HG03521 (cell line): ENCODE data around the gene KLF5.
"Not testable (repeated sequence)": the region's sequence is repeated elsewhere in the genome, so short reads cannot be mapped to it uniquely, and the experiment has no call there.

Experiments used
- ATAC-seq: cut with Tn5 transposase; IDR thresholded peaks from one replicate; pipeline ENCODE4 v1.9.1; 2021; ENCODE audit warnings: mild to moderate bottlenecking, moderate library complexity; ENCODE audit not compliant: unreplicated experiment

KLF5 gene

DNA sequence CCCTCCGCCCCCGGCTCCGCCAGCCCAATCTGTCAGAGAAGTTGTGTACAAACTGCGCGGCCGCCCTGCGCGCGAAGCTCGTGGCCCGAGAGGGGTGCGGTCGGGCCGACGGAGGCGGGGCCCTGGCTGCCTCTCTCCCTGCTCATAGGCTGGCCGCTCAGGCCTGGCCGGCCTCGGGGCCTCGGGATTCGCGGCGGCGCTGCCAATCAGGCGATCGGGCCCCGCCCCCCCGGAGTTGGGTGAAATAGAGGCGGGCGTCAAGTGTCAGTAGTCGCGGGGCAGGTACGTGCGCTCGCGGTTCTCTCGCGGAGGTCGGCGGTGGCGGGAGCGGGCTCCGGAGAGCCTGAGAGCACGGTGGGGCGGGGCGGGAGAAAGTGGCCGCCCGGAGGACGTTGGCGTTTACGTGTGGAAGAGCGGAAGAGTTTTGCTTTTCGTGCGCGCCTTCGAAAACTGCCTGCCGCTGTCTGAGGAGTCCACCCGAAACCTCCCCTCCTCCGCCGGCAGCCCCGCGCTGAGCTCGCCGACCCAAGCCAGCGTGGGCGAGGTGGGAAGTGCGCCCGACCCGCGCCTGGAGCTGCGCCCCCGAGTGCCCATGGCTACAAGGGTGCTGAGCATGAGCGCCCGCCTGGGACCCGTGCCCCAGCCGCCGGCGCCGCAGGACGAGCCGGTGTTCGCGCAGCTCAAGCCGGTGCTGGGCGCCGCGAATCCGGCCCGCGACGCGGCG is at the start of gene KLF5:
TSS of gene KLF5 (plus strand) at position 270 of the 724 bp plus-strand sequence. CDS start at position 593, 323 bp downstream.
- peak; percentile 98 for ATAC-seq

DNA sequence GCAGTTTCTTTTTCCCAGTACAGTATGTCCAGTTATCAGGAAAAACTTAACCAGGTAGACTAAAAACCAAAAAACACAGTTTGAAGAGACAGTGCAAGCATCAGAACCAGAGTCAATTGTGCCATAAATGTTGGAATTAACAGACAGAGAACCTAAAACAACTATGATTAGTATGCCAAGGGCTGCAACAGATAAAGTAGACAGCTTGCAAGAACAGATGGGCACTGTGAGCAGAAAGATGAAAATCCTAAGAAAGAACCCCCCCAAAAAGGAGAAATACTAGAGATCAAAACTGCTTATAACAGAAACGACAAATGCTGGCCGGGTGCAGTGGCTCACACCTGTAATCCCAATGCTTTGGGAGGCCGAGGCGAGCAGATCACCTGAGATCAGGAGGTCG is 47.1 kb upstream of the KLF5 start:
- no peak for ATAC-seq

DNA sequence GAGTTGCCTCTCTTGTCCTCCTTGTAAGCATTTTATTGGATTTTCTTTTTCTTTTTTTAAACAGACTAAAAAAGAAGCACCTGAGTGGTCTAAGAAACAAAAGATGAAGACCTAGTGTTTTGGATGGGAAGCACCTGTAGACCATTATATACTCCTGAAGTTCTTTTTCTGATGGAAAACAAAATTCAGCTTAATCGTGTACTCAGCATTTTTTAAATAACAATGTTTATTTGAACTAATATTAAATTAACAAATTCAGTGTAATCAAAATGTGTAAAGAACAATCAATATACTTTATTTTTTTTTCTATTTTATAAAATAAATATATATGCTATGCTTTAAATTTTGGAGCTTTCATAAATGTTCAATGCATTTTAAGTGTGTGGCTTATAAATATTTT is 43.0 kb upstream of the KLF5 start:
- no peak for ATAC-seq

DNA sequence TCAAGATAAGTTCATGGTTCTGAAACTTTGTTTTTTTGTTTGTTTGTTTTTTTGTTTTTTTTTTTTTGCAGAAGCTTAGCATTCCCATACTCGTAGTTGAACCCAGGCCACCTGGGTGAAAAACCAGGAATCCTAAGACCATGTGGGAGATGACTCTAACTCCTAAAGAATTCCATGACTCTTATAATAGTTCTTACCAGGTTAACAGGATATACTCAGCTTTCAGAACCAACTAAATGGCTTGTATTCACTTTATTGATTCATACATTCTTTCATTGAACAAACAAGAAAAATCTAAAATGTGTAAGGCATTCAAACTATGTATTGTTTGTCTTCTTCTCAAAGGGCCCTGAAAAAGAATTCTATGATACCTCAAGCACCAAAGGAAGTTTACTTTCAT is 40.5 kb upstream of the KLF5 start:
- no peak for ATAC-seq

DNA sequence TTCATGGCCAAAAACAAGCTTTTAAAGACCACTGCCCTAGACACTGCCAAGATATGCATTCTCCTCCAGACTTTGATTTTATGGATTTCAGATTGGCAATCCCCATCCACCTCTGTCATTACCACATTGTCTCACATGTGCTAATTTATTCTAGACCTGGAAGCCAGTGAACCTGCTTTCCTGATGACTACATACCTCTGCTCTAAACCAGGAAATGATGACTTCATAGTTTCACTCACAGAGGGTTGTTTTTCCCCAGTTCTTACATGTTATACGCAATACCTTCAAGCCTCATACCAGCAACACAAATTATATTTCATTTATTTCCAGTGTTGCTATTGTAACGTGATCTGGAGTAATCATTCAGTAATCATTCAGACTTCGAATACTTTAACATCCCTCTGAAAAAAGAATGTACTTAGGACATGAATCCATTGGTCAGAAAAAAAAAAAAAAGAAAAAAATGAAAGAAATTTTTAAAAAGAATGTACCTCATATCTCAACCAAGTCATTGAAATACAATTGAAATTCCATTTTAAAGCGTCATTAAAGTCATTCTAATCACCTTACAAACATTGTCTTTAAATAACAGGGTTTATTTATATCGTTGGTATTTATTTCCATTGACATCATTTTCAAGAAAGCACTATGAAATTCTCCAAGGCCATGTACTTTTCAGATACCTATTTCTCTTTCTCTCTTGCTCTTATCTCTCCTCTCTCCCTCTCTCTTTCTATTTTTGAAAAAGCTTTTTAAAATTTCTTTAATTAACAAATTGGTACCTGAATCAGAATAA is 33.4 kb upstream of the KLF5 start:
- ATAC-seq = no peak

DNA sequence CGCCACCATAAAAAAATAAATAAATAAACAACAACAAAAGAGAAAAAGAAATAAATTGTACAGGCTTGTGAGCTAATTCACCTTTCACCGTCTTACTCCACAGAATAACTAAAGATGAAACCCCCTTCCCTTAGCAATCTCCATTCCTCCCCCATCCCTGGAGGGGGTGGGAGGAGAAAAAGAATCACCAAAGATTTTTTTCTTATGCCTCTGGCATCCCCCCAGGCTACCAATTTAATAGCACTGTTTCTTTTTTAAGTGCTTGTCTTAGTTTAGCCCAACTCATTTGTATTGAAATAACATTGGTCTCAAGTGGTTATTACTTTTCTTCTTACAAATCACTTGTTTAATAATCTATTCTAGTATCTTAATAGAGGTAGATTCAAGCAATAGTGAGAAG is 23.9 kb upstream of the KLF5 start:
- no peak for ATAC-seq

DNA sequence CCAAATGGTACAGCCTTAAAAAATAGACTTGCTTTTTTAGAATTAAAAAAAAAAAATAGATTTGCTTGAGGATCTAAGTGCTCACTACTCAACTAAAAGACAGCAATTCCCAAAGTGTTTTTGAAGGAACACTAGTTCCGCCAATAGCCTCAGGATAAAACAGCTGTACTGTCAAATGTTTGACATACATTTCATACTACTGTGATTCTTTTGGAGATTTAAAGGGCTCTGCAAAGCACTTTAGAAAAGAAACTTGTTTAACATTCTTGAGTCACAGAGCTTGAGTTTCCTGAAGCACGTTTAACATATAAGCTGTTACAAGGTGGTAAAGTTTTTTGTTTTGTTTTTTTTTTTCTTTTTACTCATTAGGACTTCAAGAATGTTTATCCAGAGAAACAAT is 23.1 kb upstream of the KLF5 start:
- ATAC-seq = no peak

DNA sequence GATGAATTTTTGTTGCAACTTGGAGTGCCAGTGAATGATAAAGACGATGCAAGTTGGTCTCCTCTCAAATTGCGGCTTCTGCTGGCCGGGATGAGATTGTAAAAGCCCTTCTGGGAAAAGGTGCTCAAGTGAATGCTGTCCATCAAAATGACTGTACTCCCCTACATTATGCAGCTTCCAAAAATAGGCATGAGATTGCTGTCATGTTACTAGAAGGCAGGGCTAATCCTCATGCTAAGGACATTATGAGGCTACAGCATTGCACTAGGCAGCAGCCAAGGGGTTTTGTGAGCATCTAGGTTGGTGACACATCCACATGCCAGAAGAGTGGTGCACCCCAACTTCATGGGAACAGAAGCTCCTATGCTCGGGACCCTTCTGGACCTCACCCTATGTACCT is 22.2 kb upstream of the KLF5 start:
- no peak for ATAC-seq

DNA sequence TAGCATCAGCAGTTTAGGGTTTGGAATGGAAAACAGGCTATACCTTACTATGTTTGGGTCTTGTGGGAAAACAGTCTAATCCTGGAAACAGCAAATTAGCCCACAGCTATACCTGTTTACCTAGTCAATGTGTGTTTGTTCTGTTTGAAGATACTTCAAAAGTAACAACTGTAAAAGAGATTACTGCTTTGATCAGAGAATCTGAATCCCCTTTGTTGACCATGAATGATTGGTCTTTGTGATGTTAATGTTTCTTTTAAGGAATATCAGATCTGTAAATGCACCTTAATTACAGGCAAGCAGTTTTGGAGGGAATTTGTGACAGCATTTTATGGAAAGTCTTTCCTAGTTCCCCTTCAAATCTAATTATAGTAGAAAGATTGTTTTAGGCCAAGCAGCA is 20.7 kb upstream of the KLF5 start:
- no peak for ATAC-seq

DNA sequence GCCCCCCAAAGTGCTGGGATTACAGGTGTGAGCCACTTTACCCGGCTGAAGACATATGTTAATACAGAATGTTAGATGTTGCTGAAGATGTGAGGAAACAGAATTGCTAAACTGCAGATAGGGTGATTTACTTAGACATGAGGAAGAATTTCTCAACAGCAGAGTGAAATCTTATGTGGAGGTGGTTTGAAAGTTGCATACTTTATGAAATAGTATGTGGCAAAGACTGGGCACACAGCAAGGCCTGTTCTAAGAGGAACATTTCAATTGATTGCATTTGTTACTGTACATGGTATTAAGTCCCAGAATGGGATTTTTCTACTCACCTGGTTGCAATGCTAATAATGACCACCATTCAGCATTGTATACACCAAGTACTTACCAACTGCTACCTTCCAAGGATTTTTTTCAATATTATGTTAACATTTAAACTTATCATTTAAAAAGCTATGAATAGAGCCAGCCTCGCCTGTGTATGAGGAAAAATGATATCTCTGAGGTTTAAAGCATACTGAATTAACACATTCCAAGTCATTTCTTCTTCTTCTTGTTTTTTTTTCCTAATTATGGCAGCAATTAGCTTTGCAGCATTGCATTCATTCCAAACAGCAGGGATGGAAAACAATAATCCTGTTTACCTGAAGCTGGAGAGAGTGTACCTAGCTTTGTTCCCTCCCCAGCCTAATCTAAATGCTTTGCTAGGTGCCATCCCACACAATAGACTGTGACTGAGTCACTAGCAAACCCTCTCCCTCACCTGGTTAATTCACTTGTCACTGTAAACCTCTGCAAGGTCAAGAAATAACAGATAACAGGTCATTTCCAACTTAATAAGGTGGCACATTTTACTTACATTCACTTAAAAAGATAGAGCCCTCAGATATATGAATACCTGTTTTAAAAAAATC is 19.4 kb upstream of the KLF5 start:
- no peak for ATAC-seq

DNA sequence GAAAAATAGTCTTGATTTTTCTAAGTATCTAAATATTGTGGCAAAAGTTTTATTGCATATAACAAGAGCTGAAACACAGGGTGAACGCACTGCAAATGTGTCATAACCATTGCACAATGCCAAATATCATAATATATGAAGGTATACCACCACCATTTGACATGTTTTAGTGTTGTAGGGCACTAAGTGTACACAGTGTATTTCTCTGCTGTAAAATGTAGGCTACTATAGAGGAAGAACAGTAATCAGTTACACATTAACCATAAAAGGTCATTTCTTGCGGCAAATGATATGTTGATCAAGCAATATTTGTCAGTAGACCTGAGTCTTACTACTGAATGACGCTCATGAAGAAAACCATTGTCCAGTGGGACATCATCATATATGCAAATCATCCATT is 18.3 kb upstream of the KLF5 start:
- no peak for ATAC-seq

DNA sequence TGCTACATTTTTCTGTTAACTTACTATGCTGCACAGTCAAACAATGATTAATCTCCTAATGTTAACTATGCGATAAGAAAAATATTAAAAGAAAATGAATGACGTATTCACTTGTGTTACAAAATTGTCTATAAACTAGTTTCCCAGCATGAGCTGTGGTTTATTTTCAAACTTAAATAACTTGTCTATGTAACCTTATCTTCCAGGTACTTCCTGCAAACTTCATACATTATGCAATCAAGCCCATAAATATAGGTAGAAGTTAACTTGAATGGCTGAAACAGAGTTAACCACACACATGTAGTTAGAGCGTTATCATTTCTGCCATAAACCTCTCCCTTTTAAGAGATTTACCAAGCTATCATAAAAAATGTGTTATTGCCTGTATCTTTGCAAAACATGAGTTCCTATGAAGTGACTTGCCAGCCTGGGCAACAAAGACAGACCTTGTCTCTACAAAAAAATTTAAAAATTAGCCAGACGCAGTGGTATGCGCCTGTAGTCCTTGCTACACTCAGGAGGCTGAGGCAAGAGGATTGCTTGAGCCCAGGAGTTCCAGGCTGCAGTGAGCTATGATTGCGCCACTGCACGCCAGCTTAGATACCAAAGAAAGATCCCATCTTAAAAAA is 17.7 kb upstream of the KLF5 start:
- ATAC-seq = no peak

DNA sequence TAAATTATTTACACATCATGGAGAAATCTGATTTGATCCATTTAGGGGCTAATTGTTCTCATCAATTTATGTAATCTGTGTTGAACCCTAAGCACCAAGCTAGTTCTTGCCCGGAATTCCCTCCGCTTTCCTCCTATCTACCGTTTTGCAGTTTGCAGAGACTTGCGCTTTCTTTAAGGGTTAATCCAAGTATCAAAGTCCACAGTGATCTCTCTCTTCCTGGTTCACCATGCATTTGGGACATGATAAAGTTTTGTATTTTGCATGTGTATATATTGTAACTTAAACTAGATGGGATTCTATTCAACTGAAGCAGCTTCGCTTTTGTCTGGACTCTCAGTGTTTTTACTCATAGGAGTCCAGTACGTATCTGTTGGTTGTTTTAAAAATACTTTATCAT is 13.8 kb upstream of the KLF5 start:
- ATAC-seq = no peak

DNA sequence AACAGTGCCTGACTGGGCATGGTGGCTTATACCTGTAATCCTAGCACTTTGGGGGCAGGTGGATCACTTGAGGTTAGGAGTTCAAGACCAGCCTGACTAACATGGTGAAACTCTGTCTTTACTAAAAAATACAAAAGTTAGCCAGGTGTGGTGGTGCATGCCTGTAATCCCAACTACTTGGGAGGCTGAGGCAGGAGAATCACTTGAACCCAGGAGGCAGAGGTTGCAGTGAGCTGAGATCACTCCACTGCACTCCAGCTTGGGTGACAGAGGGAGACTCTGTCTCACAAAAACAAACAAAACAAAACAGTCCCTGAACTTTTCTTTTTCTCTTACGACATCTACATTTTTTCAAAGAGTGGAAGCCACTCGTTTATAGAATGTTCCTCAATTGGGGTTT is 10.2 kb upstream of the KLF5 start:
- ATAC-seq = not testable (repeated sequence)

DNA sequence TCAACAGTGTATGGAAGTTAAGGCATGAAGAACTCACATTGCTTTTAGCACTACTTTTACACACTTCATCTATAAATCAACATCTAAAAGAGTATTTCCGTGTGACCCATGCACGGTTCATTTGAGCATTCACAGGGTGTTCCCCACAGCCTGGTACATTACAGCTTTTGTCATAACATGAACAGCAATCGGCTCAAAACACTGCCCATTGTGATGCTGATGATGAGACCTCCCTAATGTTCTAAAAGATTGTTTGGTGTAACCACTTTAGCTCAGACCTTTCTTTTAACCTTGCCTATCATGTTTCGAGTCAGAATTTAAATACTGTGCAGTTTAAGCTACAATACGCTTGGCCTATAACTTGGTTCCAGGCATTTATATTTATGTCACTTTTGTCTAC is 4.1 kb upstream of the KLF5 start:
- ATAC-seq = no peak

DNA sequence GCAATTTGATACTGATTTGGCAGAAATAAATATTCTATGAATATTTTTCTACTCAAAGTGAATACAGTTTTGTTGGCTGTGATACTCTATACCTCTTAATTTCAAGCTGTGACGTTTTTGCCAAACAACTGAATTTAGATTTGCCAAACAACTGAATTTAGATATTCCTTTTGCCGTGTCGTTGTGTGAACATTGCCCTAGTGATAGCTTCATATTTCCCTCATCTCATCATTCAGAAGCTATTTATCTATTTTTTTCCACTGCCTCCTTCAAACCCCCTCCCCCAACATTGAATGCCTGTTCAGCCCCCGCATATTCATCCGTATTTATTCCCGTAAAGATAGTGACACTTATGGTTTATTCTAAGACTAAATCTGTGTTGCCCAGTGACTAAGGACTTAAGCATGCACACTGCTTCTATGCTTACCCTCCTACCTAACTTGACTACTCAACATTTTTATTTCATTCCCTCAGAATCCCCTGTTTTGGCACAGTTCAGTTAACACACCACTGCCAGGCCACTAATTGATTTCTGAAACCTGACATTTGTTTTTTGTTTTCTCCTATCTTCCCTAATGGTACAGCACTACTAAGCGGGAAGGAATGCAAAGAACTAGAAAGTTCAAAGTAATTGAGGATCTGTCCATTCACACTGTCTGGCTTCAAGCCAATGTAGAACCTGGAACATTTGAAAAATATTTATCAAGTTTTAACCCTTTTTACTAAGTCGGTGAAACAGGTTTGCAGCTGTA is 2.8 kb upstream of the KLF5 start:
- ATAC-seq = no peak

DNA sequence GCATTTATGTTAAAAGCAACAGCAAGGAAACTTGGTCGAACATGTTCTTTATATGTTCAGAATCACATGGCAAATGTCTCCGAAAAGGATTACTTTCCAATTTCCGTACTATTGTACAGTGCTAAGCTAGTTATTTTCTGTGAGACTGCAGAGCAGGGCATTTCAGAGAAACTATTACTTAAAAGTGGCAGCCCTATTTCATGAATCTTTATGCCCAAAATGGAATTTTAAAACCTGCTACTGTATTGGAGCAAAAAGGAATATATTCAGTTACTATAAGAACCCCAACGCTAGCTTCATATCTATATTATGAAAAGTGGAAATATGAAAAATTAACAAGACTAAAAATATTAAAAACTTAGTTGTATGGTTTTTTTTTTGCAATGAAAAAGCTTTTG is 2.2 kb upstream of the KLF5 start:
- no peak for ATAC-seq

DNA sequence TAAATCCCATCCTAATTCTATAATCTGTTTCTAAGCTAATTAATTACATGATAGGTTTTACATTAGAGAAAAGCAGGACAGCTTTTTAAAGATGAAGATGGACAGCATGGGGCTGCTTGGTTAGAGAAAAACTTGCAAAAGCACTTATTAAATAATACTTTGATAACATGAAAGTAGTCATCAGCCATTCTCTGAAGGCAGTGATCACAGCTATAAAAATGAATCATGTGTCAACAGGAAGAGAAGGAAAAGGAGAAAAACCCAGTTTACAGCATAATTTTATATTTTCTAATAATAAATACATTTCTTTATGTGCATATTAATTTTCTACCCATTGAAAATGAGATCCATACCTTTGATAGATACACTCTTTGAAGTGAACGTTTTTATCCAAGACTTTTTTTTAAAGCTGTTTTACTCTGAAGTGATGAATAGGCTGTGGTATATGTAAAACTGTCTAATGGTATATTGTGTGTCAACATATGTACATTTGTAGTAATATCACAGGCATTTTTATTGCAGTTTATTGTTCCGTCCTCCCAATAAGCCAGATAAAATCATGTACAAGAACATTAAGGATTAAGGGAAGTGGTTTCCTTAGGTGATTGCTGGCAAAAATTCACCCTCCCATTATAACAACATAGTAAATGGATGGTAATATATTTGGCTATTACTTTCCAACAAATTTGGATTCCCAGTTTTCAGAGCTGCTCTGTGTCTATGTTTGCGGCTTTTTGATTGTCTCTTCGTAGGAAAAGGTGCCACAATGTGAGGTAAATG is 1.3 kb upstream of the KLF5 start:
- no peak for ATAC-seq

DNA sequence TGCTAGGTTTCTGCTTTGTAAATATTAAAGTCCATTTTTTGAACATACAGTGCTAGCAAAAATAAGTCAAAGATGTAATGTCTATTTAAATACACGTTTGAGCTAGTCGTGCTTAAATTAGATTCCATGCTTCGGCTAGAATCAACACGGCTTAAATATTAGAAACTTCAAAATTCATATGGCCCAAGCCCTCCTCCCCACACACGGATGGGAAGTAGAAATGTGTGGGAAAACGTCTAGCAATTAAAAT is 816 bp upstream of the KLF5 start:
- no peak for ATAC-seq

DNA sequence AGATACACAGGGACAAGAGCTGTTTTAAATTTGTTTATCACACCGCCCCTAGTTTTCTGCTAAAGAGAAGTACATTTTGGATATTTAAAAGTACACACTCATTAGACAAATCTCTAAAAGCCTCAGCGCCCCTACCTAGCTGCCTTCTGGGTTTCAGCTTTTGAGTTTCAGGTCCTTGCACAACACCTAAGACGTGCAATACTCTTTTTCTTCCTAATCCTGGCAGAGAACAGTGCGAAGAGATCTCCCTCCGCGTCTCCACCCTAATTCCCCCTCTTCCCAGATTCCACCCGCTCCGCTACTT is 421 bp upstream of the KLF5 start:
- ATAC-seq = peak; percentile 4
